Measurements from ENCODE around the gene MAP3K20.
"Not testable (repeated sequence)": the region's sequence is repeated elsewhere in the genome, so short reads cannot be mapped to it uniquely, and the experiment has no call there.

MAP3K20 gene

GRCh38 chr2:173226899-173227698 lies 151.5 kb downstream of the MAP3K20 start:
- DNase-seq (ENCODE audit: low read depth in 2 of 2, low spot score in 1 of 2) = no peak

- DNase-seq (ENCODE audit: low read depth in 2 of 2, low spot score in 1 of 2) = no peak
Measured at GRCh38 chr2:173229086-173229485, 153.4 kb downstream of the MAP3K20 start.

- no peak for DNase-seq (ENCODE audit: low read depth in 2 of 2, low spot score in 1 of 2)
Measured at GRCh38 chr2:173230181-173230580, 154.5 kb downstream of the MAP3K20 start.

- DNase-seq (ENCODE audit: low read depth in 2 of 2, low spot score in 1 of 2) = no peak
Measured at GRCh38 chr2:173231042-173231441, 155.4 kb downstream of the MAP3K20 start.

GRCh38 chr2:173231465-173231864 lies 155.8 kb downstream of the MAP3K20 start:
- no peak for DNase-seq (ENCODE audit: low read depth in 2 of 2, low spot score in 1 of 2)

- DNase-seq (ENCODE audit: low read depth in 2 of 2, low spot score in 1 of 2) = no peak
Measured at GRCh38 chr2:173232956-173233744, 157.5 kb downstream of the MAP3K20 start.

GRCh38 chr2:173235947-173236803 lies 160.5 kb downstream of the MAP3K20 start:
- no peak for DNase-seq (ENCODE audit: low read depth in 2 of 2, low spot score in 1 of 2)

- no peak for DNase-seq (ENCODE audit: low read depth in 2 of 2, low spot score in 1 of 2)
Measured at GRCh38 chr2:173238385-173238784, 162.7 kb downstream of the MAP3K20 start.

GRCh38 chr2:173238831-173239230 lies 163.2 kb downstream of the MAP3K20 start:
- no peak for DNase-seq (ENCODE audit: low read depth in 2 of 2, low spot score in 1 of 2)

GRCh38 chr2:173239644-173240043 lies 164.0 kb downstream of the MAP3K20 start:
- no peak for DNase-seq (ENCODE audit: low read depth in 2 of 2, low spot score in 1 of 2)

- no peak for DNase-seq (ENCODE audit: low read depth in 2 of 2, low spot score in 1 of 2)
Measured at GRCh38 chr2:173240083-173240482, 164.4 kb downstream of the MAP3K20 start.

GRCh38 chr2:173241643-173242042 lies 166.0 kb downstream of the MAP3K20 start:
- DNase-seq (ENCODE audit: low read depth in 2 of 2, low spot score in 1 of 2) = no peak

- DNase-seq (ENCODE audit: low read depth in 2 of 2, low spot score in 1 of 2) = no peak
Measured at GRCh38 chr2:173247156-173247555, 171.5 kb downstream of the MAP3K20 start.

- no peak for DNase-seq (ENCODE audit: low read depth in 2 of 2, low spot score in 1 of 2)
Measured at GRCh38 chr2:173248381-173248780, 172.7 kb downstream of the MAP3K20 start.

GRCh38 chr2:173249661-173250641 lies 174.3 kb downstream of the MAP3K20 start:
- DNase-seq (ENCODE audit: low read depth in 2 of 2, low spot score in 1 of 2) = no peak

GRCh38 chr2:173251225-173251624 lies 175.6 kb downstream of the MAP3K20 start:
- DNase-seq (ENCODE audit: low read depth in 2 of 2, low spot score in 1 of 2) = no peak

GRCh38 chr2:173252581-173252980 lies 176.9 kb downstream of the MAP3K20 start:
- no peak for DNase-seq (ENCODE audit: low read depth in 2 of 2, low spot score in 1 of 2)

- no peak for DNase-seq (ENCODE audit: low read depth in 2 of 2, low spot score in 1 of 2)
Measured at GRCh38 chr2:173254659-173255058, 179.0 kb downstream of the MAP3K20 start.

GRCh38 chr2:173258701-173259100 lies 183.1 kb downstream of the MAP3K20 start:
- no peak for DNase-seq (ENCODE audit: low read depth in 2 of 2, low spot score in 1 of 2)

GRCh38 chr2:173262356-173262755 lies 186.7 kb downstream of the MAP3K20 start:
- DNase-seq (ENCODE audit: low read depth in 2 of 2, low spot score in 1 of 2) = not testable (repeated sequence)

All from stimulated activated CD8-positive, alpha-beta memory T cell treated with anti-CD3 and anti-CD28 coated beads, Interleukin-4, amount 100 ng/mL, for 1 hour (primary cell).